NCI-H226 (cell line): Measurements from ENCODE around the gene RBM22.

Experiments used
- DNase-seq: peaks from one replicate; pipeline ENCODE4 v3.0.0-alpha.2; 2015

The RBM22 gene

DNA sequence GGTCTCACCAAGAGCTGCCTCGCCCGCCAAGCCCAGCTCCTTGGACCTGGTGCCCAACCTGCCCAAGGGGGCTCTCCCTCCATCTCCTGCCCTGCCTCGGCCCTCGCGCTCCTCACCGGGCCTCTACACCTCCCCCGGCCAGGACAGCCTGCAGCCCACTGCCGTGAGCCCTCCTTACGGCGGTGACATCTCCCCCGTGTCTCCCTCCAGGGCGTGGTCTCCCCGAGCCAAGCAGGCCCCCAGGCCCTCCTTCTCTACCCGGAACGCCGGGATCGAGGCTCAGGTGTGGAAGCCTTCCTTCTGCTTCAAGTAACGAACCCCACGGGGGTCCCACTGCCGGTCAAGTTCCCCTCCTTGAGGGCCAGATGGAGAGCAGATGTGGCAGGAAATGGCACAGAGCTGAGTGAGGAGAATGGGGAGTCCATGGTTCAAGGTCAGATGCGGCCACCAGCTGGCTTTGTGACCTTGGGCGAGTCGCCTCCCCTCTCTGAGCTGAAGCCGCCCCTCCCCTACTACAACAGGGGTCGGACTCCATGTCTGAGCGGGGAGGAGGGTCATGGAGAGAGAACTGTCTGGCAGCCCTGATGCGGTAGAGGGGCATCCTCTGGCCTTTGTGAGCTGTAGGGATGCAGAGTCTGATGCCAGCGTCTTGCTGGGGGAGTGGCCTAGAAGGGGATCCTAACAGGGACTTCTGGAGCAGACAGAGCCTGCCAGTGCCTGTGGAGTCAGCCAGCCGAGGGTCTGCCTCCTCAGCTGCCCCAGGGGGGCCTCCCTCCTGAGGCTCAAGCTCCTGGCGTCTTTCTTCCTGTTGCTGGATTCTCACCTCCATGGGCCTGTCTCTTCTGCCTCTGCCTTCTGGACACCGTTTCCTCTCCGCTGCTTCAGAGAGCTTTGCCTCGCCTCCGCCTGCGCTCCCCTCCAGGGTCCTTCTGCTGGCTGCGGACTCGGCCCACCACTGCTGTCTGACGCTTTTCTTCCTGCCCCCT is 50.5 kb downstream of the RBM22 start:
- no peak for DNase-seq

DNA sequence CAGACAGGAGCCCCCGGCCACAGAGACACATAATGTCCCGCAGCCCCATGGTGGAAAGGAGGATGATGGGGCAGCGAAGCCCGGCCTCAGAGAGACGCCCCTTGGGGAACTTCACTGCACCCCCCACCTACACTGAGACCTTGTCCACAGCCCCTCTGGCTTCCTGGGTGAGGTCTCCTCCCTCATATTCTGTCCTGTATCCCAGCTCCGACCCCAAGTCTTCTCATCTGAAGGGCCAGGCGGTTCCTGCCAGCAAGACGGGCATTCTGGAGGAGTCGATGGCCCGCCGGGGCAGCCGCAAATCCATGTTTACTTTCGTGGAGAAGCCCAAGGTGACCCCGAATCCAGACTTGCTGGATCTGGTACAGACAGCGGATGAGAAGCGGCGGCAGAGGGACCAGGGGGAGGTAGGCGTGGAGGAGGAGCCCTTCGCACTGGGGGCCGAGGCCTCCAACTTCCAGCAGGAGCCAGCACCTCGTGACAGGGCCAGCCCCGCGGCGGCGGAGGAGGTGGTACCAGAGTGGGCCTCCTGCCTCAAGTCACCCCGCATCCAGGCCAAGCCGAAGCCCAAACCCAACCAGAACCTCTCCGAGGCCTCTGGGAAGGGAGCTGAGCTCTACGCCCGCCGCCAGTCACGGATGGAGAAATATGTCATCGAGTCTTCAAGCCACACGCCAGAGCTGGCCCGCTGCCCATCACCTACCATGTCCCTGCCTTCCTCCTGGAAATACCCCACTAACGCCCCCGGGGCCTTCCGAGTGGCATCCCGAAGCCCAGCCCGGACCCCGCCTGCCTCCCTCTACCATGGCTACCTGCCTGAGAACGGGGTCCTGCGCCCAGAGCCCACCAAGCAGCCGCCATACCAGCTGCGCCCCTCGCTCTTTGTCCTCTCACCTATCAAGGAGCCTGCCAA is 51.5 kb downstream of the RBM22 start:
- DNase-seq: no peak

DNA sequence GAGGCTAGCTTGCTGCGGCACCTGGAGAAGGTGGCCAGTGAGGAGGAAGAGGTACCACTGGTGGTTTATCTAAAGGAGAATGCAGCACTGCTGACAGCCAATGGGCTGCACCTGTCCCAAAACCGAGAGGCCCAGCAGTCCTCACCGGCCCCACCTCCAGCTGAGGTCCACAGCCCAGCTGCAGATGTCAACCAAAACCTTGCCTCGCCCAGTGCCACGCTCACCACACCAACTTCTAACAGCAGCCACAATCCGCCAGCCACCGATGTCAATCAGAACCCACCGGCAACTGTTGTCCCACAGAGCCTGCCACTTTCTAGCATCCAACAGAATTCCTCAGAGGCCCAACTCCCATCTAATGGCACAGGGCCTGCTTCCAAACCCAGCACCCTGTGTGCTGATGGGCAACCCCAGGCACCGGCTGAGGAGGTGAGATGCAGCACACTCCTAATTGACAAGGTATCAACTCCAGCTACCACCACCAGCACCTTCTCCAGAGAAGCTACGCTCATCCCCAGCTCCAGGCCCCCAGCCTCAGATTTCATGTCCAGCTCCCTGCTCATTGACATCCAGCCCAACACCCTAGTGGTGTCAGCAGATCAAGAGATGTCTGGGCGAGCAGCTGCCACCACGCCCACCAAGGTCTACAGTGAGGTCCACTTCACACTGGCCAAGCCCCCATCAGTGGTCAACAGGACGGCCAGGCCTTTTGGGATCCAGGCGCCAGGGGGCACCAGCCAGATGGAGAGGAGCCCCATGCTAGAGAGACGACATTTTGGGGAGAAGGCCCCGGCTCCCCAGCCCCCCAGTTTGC is 52.4 kb downstream of the RBM22 start:
- DNase-seq: no peak

DNA sequence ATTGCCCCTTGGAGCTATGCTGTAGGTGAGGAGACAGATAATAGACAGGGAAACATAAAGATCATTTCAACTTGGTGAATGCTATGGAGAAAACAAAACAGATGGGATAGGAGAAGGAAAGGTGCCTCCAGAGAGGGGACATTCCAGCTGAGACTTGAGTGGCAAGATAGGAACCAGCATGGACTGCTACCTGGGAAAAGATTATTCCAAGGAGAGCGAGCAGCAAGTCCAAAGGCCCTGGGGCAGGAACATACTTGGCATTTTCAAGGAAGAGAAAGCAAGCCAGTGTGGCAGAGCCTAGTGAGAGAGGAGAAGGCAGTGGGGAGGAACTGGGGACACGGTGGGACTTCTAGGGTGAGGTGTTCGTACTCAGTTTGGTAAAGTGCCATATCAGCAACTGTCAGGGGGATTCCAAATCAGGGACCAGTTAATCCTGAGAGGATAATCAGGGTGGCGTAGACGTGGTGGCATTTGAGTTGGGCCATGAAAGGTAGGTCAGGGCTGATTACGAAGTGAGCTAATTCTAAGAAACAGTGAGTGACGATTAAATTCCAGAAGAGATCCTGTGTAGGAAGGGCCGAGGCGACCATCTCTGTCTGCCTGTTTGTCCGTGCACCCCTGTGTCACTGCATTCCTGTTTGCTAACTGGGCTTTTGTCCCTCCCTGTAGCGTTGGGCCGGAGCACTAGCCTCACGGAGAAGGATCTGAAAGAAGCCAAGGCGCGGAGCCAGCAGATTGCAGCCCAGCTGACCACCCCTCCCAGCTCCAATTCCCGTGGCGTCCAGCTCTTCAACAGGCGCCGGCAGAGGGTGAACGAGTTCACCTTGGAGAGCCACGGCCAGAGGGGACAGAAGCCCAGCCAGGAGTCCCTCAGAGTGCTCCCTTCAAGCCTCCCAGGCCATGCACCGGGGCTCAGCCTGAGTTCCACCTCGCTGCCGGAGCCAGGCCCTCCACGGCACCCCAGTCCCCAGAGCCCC is 53.3 kb downstream of the RBM22 start:
- DNase-seq: no peak

DNA sequence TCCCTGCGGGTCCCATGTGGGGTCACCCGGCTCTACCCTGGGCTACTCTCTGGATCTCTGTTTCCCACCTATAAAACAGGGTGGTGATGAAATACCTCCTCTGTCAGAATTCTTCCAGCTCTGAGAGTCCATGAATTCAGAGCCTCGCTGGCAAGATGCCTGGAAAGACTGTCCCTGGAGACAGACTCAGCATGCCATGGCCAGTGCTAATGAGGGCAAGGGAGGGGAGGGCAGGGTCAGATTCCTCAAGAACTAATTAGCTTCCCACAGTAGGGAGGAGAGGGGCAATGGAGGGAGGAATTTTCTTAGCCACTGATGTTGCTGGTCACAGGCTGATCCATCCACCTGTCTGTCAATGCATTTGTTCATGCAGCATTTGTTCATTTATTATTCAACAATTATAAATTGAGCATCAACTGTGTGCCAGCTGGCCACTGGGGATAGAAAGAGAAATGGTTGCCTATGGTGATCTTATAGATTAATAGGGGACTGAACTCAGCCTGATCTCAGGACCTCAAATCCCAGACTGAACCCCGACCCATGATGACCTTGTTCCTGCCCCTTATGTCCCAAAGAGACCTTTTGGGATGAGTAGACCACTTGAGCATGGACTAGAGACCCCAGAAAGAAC is 55.7 kb downstream of the RBM22 start:
- peak; percentile 66 for DNase-seq

DNA sequence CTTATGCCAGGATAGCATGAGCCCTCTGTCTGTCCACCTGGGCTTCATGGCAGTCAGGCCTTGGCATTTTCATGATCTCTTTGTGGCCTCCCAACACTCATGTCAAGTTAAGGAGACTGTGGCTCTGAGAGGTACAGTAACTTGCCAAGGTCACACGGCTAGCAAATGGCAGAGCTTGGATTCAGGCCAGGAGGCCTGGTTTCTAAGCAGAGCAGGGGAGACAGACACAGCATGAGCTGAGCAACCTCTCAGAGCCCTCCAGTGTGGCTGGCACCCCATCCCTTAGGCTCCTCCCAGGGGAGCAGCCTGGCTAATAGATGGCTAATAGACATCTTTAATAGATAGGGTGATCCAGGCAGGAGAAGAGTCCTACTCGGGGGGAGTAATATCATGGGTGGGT is 56.3 kb downstream of the RBM22 start:
- no peak for DNase-seq

DNA sequence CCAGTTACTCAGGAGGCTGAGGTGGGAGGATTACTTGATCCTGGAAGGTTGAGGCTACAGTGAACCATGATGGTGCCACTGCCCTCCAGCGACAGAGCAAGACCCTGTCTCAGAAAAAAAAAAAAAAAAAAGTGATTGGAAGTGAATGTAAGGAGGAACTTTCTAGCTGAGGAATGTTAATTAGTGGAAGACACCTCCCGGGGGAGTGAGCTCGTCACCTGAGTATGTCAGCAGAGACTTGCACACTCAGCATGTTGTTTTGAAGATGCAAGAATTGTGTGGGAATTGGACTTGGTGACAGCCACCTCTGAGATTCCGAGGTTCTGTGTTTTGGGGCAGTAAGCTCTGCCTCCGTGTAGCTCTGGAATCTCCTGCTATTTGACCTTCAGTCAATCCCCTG is 56.8 kb downstream of the RBM22 start:
- no peak for DNase-seq

DNA sequence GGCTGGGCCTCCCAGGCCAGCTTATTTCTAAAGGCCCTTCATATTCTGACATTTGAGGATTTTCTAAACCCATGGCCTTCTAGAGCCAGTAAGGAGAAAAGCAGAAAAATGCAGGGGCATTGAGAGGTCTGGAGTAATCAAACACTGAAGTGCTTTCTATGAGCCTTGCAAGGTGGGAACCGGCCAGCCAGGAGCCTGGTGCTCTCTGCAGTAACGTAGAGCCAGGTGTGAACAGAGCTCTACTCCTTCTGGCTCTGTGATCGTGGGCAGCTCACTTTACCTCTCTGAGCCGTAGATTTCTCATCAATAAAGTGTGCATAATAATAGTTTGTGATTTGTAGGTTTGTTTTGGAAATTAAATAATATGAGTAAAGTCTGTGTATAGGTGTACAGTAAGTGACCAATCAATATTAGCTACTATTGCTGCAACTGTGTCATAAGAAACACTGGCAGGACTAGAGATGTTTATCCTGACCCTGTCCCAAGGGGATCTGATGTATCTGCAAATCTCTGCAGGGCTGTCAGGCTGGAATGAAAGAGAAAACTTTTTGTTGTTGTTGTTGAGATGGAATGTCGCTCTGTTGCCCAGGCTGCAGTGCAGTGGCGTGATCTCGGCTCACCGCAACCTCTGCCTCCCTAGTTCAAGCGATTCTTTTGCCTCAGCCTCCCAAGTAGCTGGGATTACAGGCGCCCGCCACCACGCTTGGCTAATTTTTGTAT is 57.7 kb downstream of the RBM22 start:
- no peak for DNase-seq

DNA sequence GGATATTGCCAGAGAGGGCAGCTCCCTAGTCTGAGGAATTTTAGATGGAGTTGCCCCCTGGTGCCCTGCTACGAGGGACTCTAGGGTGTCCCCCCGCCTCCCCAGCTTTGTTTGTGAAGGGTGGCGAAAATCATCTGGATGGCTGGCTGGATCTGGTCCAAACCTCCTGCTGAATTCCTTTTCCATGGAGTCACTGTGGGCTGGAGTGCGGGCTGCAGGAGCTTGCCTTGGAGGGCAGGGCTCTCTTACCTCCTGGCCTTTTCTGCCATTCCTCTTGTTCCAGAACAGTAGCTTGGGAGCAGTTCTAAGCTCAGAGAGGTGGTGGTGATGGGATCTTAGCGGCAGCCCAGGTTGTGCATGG is 58.3 kb downstream of the RBM22 start:
- DNase-seq: peak; percentile 91

DNA sequence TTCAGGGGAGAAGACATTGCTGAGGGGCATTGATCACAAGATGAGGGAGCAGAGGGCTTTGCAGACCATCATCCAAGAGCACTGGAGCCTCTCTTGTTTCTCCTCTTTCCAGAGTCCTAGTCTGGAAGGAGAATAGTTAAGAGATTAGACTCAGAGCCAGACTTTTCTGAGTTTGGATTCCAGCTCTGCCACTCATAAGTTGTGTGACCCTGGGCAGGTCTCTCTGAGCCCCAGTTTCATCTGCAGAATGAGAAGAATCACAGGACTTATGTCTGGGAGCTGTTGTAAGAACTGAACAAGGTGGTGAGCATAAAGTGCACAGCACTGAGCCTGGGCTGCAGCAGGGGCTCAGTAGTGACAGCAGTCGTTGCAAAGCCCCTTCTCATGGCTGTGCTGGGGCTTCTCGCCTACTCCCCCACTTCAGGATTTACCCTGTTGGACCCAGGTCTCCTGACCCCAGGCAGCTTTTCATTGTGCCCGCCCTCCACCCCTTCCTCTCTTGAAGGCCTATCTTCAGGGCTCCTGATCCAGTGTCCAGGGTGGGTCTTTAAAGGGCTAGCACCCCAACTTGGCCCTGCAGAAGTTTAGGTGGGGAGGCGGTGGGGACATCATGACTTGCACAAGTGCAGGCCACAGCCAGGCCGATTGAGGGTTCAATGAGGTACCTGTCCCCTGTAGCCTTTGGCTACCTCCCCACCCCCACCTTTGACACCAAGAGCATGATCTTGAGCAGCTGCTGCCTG is 58.9 kb downstream of the RBM22 start:
- DNase-seq: no peak

DNA sequence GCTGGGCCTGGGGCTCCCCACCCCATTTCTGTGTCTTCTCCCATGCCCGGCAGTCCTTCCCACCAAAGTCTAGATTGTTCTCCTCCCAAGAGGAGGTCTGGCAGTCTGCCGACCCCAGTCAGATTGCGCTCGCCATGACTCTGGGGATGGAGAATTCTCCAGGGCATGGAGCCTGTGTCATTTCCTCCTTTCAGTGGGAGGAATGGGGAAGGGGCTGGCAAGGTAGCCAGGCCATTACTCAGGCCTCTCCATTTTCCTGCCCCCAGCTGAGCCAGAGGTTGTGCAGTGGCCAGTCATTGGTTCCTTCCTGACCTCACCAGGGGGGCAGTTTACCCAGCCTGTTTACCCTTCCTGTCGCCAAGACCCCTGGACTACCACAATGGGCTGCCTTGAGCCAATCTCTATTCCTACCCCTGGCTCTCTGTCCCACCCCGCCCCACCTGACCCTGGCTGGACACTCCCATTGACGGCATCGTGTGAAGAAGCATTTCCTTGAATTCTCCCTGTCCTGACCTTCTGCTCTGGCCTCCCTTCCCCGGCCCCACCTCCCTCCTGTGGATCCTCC is 59.8 kb downstream of the RBM22 start:
- peak; percentile 96 for DNase-seq
